PC-9 (cell line): Measurements from ENCODE around the gene FAM185A. TPM values are rescaled to one million over a fixed set of nuclear protein-coding genes. Genes with fewer than 3 reads are reported as not detected.
"Not testable (repeated sequence)": the region's sequence is repeated elsewhere in the genome, so short reads cannot be mapped to it uniquely, and the experiment has no call there.

ENCODE experiments used
- BruUV-seq: library from RNA; stranded (reverse); fragments of 400-500 nt; replicated peaks from 2 replicates; lab custom pipeline; 2021; lab: Mats Ljungman, UMichigan
- CTCF ChIA-PET: fragments of 300-600 bp; sonication (Branson Sonifier 250); formaldehyde crosslinking; loops from one replicate; lab custom pipeline; 2022; ENCODE audit warnings: antibody characterized with exemption; lab: Charles Lee
- POLR2A ChIA-PET: fragments of 300-600 bp; sonication (Branson Sonifier 250); formaldehyde crosslinking; loops from one replicate; lab custom pipeline; 2022; ENCODE audit warnings: antibody characterized with exemption; ENCODE audit not compliant: unreplicated experiment; lab: Charles Lee
- DNase-seq, 2 experiments: peaks; one replicate each; pipeline versions ENCODE4 v3.0.0 to v3.0.0-alpha.2; 2015 to 2022; ENCODE audit warnings: mixed read lengths in 1 of 2
- H2AFZ ChIP-seq: fragments of 200-600 bp; sonication (generic); 2 replicates; pipeline ENCODE4 v1.8.1; 2017; ENCODE audit warnings: antibody characterized with exemption
- H3F3A ChIP-seq: fragments of 200-600 bp; sonication (generic); 2 replicates; pipeline ENCODE4 v1.8.1; 2017; ENCODE audit warnings: antibody characterized with exemption, mild to moderate bottlenecking, low read depth; ENCODE audit not compliant: insufficient read depth
- H3K27ac ChIP-seq: fragments of 200-600 bp; sonication (generic); 2 replicates; pipeline ENCODE4 v1.6.1; 2016; ENCODE audit warnings: mixed run types
- H3K27me3 ChIP-seq: fragments of 200-600 bp; sonication (generic); 2 replicates; pipeline ENCODE4 v1.6.1; 2016; ENCODE audit warnings: low read depth, mixed run types; ENCODE audit not compliant: insufficient read depth
- H3K36me3 ChIP-seq: fragments of 200-600 bp; sonication (generic); 2 replicates; pipeline ENCODE4 v1.6.1; 2016; ENCODE audit warnings: low read depth, mixed run types
- H3K4me1 ChIP-seq: fragments of 200-600 bp; sonication (generic); replicated peaks from 2 replicates; pipeline ENCODE4 v1.6.1; 2016; ENCODE audit warnings: mixed run types; ENCODE audit not compliant: insufficient read depth
- H3K4me2 ChIP-seq: fragments of 200-600 bp; sonication (generic); 2 replicates; pipeline ENCODE4 v1.6.1; 2017; ENCODE audit warnings: mixed run types
- H3K4me3 ChIP-seq: fragments of 200-600 bp; sonication (generic); 2 replicates; pipeline ENCODE4 v1.6.1; 2016; ENCODE audit warnings: mixed run types
- H3K79me2 ChIP-seq: fragments of 200-600 bp; sonication (generic); 2 replicates; pipeline ENCODE4 v1.6.1; 2017; ENCODE audit warnings: low read depth, mixed run types
- H3K9me2 ChIP-seq: fragments of 200-600 bp; sonication (generic); 2 replicates; pipeline ENCODE4 v1.8.1; 2017; ENCODE audit warnings: mild to moderate bottlenecking; ENCODE audit not compliant: insufficient read depth
- H3K9me3 ChIP-seq: fragments of 200-600 bp; sonication (generic); 2 replicates; pipeline ENCODE4 v1.8.1; 2016; ENCODE audit warnings: low read depth; ENCODE audit not compliant: insufficient read depth
- H4K20me1 ChIP-seq: fragments of 200-600 bp; sonication (generic); 2 replicates; pipeline ENCODE4 v1.8.1; 2017; ENCODE audit not compliant: insufficient read depth
- intact Hi-C: fragments of 100-400 bp; cut with micrococcal nuclease; formaldehyde crosslinking; loops from one replicate; pipeline ENCODE4 v1.10.0; 2022; ENCODE audit not compliant: unreplicated experiment
- total RNA-seq: library from RNA; stranded (reverse); gene quantifications from 2 replicates; pipeline ENCODE4 v1.2.3, GENCODE V29; 2021

The FAM185A gene
- total RNA-seq, 1 experiment from 2014 or later = 9.2 TPM

DNA sequence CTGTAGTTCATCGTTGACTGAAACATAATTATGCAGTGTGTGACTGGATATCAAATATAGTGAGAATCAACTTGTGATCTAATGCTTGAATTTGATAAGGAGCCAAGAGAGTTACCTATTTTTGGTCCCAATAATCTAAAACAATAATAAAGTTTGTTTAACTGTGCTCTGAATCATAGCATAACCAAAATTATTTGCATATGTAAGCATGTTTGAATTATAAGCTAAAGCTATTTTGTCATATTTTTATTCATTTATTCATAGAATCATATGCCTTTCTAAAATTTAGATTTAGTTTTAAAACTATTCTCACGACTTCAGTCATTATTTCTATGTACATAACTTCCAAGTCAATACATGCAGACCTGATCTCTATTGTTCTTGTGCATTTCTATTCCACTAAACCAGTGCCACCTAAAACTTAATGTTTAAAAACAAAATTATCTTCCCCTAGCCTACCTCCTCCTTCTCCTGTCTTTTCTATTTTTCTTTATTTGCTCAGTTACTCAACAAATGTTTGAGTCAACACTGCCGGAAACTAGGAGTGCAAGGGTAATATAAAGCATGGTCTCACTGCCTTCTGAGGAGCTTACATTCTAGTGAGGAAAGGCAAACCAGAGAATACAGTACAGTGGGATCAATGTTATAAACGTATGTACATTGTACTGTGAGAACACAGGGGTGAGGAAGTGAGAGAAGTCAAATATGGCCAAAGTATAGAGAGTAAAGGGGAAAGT is 41.7 kb downstream of the FAM185A start:
- intact Hi-C loops, BruUV-seq, H4K20me1 ChIP-seq, H3K79me2 ChIP-seq, POLR2A ChIA-PET, DNase-seq, H3K4me2 ChIP-seq, H3K4me1 ChIP-seq, H3K36me3 ChIP-seq, CTCF ChIA-PET, H3K27me3 ChIP-seq, H3K27ac ChIP-seq, H3K4me3 ChIP-seq, H3K9me3 ChIP-seq, H3K9me2 ChIP-seq, H2AFZ ChIP-seq, H3F3A ChIP-seq: not testable (repeated sequence)

GRCh38 chr7:102791367-102791766 is 42.6 kb downstream of the FAM185A start:
- H3K4me1 ChIP-seq, POLR2A ChIA-PET, H3K79me2 ChIP-seq, BruUV-seq, H3K4me2 ChIP-seq, H2AFZ ChIP-seq, intact Hi-C loops, H4K20me1 ChIP-seq, DNase-seq, H3K27me3 ChIP-seq, CTCF ChIA-PET, H3K4me3 ChIP-seq, H3K9me3 ChIP-seq, H3K9me2 ChIP-seq, H3K27ac ChIP-seq, H3F3A ChIP-seq, H3K36me3 ChIP-seq: not testable (repeated sequence)

DNA sequence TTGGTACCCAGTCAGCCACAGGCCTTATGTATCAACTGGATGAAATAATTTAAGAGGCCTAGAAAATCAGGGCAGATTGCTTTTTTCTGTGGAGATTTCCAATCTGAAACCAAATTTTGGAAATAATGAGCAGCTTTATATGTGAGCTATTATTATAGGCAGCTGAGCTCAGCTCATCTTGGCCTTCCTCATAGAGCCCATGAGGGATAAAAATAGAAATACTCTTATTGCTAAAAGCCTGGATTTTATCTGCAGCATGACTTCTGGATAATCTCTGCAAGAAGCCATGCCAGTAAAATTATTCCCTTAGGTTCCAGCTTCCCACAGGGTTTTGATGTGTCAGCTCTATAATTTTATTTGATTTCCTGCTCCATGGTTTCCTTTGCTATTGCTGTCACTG is 43.0 kb downstream of the FAM185A start:
- not testable (repeated sequence) for H3K27ac ChIP-seq, H3K36me3 ChIP-seq

DNA sequence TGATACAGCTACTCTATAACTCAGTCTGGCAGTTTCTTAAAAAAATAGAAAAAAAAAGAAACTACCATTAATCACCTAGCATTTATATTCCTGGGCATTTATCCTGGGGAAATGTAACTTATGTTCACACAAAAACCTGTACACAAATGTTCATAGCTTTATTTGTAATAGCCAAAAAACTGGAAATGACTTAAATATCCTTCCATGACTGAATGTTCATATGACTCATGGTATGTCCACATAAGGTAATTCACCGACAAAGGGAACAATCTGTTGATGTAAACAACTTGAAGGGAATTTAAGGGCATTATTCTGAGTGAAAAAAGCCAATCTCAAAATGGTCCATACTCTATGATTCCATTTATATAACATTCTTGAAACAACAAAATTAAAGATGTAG is 45.8 kb downstream of the FAM185A start:
- H3K79me2 ChIP-seq, DNase-seq, H3K27me3 ChIP-seq, BruUV-seq, H3K27ac ChIP-seq, H3K36me3 ChIP-seq, H4K20me1 ChIP-seq, intact Hi-C loops, H3K9me2 ChIP-seq, CTCF ChIA-PET, H2AFZ ChIP-seq, H3K4me1 ChIP-seq, H3K9me3 ChIP-seq, H3K4me3 ChIP-seq, POLR2A ChIA-PET, H3F3A ChIP-seq, H3K4me2 ChIP-seq: not testable (repeated sequence)

More for the DNA sequence above, 43.0 kb downstream of the FAM185A start:
- intact Hi-C loops, POLR2A ChIA-PET, H3K79me2 ChIP-seq, H3K27me3 ChIP-seq, H3K9me3 ChIP-seq, H3K4me3 ChIP-seq, H4K20me1 ChIP-seq, H3F3A ChIP-seq, BruUV-seq, H3K4me2 ChIP-seq, H2AFZ ChIP-seq, H3K4me1 ChIP-seq, DNase-seq, H3K9me2 ChIP-seq, CTCF ChIA-PET: not testable (repeated sequence)

DNA sequence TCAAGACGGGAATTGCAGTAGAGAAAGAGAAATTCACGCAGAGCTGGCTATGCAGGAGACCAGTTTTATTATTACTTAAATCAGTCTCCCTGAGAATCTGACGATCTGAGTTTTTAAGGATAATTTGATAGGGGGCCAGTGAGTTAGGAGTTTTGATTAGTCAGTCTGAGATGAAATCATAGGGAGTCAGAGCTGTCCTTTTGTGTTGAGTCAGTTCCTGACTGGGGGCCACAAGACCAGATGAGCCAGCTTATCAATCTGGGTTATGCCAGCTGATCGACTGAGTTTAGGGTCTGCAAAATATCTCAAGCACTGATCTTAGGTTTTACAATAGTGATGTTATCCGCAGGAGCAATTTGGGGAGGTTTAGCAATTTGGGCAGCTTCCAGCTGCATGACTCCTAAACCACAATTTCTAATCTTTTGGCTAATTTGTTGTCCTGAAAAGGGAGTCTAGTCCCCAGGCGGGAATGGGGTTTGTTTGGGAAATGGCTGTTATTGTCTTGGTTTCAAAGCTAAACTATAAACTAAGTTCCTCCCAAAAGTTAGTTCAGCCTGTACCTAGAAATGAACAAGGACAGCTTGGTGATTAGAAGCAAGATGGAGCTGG is 47.3 kb downstream of the FAM185A start:
- POLR2A ChIA-PET, H3K79me2 ChIP-seq, H3K9me3 ChIP-seq, H2AFZ ChIP-seq, H3K27me3 ChIP-seq, CTCF ChIA-PET, DNase-seq, H3K9me2 ChIP-seq, H3K4me1 ChIP-seq, H3K4me3 ChIP-seq, H3K36me3 ChIP-seq, H3K4me2 ChIP-seq, BruUV-seq, intact Hi-C loops, H4K20me1 ChIP-seq, H3K27ac ChIP-seq, H3F3A ChIP-seq: not testable (repeated sequence)
